PC-3 (cell line): Measurements from ENCODE around the gene SETDB1. TPM values are rescaled to one million over a fixed set of nuclear protein-coding genes. Genes with fewer than 3 reads are reported as not detected.

ENCODE experiments used
- ATAC-seq: fragments of 200-7000 bp; cut with Tn5 transposase; 2 replicates; pipeline ENCODE4 v1.9.1; 2020; ENCODE audit warnings: mild to moderate bottlenecking, moderate library complexity
- BruUV-seq: library from RNA; stranded (reverse); fragments of 400-500 nt; replicated peaks from 2 replicates; lab custom pipeline; 2021; lab: Mats Ljungman, UMichigan
- CTCF ChIA-PET: fragments of 300-600 bp; sonication (Branson Sonifier 250); formaldehyde crosslinking; loops from one replicate; lab custom pipeline; 2022; ENCODE audit warnings: antibody characterized with exemption; lab: Charles Lee
- POLR2A ChIA-PET: fragments of 300-600 bp; sonication (Branson Sonifier 250); formaldehyde crosslinking; loops from one replicate; lab custom pipeline; 2022; ENCODE audit warnings: antibody characterized with exemption; ENCODE audit not compliant: unreplicated experiment; lab: Charles Lee
- DNase-seq: peaks from one replicate; pipeline ENCODE4 v3.0.0-alpha.2; 2015
- H2AFZ ChIP-seq: fragments of 300-600 bp; sonication (generic); 2 replicates; pipeline ENCODE4 v1.6.0; 2016; ENCODE audit warnings: antibody characterized with exemption, low read length
- H3F3A ChIP-seq: fragments of 300-600 bp; sonication (generic); one replicate; pipeline ENCODE4 v1.6.0; 2017; ENCODE audit warnings: antibody characterized with exemption, low read length, control low read depth, mild to moderate bottlenecking; ENCODE audit not compliant: unreplicated experiment
- H3K27ac ChIP-seq: fragments of 300-600 bp; sonication (generic); 2 replicates; pipeline ENCODE4 v1.5.1; 2016; ENCODE audit warnings: mild to moderate bottlenecking, low read length
- H3K27me3 ChIP-seq: fragments of 300-600 bp; sonication (generic); 2 replicates; pipeline ENCODE4 v1.6.1; 2016; ENCODE audit warnings: low read length, mixed read lengths
- H3K36me3 ChIP-seq: fragments of 300-600 bp; sonication (generic); 2 replicates; pipeline ENCODE4 v1.6.1; 2016; ENCODE audit warnings: low read depth, mixed run types, low read length, mixed read lengths
- H3K4me1 ChIP-seq: fragments of 300-600 bp; sonication (generic); 2 replicates; pipeline ENCODE4 v1.5.1; 2016; ENCODE audit warnings: low read length; ENCODE audit not compliant: insufficient read depth
- H3K4me2 ChIP-seq: fragments of 300-600 bp; sonication (generic); 2 replicates; pipeline ENCODE4 v1.6.0; 2016; ENCODE audit warnings: low read length
- H3K4me3 ChIP-seq: fragments of 300-600 bp; sonication (generic); 2 replicates; pipeline ENCODE4 v1.5.1; 2016; ENCODE audit warnings: mild to moderate bottlenecking, low read length, mixed read lengths
- H3K79me2 ChIP-seq: fragments of 300-600 bp; sonication (generic); 2 replicates; pipeline ENCODE4 v1.6.1; 2017; ENCODE audit warnings: low read length, mixed read lengths
- H3K9ac ChIP-seq: fragments of 300-600 bp; sonication (generic); 2 replicates; pipeline ENCODE4 v1.6.0; 2016; ENCODE audit warnings: mild to moderate bottlenecking, low read length
- H3K9me2 ChIP-seq: fragments of 300-600 bp; sonication (generic); replicated peaks from 2 replicates; pipeline ENCODE4 v1.6.1; 2016; ENCODE audit warnings: mixed run types, low read length, mixed read lengths
- H3K9me3 ChIP-seq: fragments of 300-600 bp; sonication (generic); 2 replicates; pipeline ENCODE4 v1.6.1; 2016; ENCODE audit warnings: low read length, mixed read lengths
- H4K20me1 ChIP-seq: fragments of 300-600 bp; sonication (generic); 2 replicates; pipeline ENCODE4 v1.6.1; 2016; ENCODE audit warnings: low read length, mixed read lengths
- EZH2 ChIP-seq: fragments of 300-600 bp; sonication (generic); IDR thresholded peaks from one replicate; pipeline ENCODE4 v1.6.1; 2017; ENCODE audit warnings: antibody characterized with exemption, mild to moderate bottlenecking, low read length; ENCODE audit not compliant: unreplicated experiment
- EZH2phosphoT487 ChIP-seq: fragments of 300-600 bp; sonication (generic); IDR thresholded peaks from 2 replicates; pipeline ENCODE4 v1.6.1; 2018; ENCODE audit warnings: mild to moderate bottlenecking, antibody characterized with exemption, low read length, borderline replicate concordance
- intact Hi-C: fragments of 100-400 bp; cut with micrococcal nuclease; formaldehyde crosslinking; loops from 2 replicates; pipeline ENCODE4 v1.9.0; 2023
- total RNA-seq: library from RNA; depleted of rRNA; stranded (reverse); fragments of >200 nt; gene quantifications from 2 replicates; pipeline ENCODE4 v1.2.3, GENCODE V29; 2014
- TF ChIP-seq, protein P1 (sequence below): fragments of 300-600 bp; sonication (generic); conservative IDR thresholded peaks from 2 replicates; pipeline ENCODE4 v1.5.1; 2017; ENCODE audit warnings: antibody characterized with exemption, low read depth, mild to moderate bottlenecking, low read length

SETDB1 gene
- total RNA-seq, 1 experiment from 2014 or later: 42.4 TPM

DNA sequence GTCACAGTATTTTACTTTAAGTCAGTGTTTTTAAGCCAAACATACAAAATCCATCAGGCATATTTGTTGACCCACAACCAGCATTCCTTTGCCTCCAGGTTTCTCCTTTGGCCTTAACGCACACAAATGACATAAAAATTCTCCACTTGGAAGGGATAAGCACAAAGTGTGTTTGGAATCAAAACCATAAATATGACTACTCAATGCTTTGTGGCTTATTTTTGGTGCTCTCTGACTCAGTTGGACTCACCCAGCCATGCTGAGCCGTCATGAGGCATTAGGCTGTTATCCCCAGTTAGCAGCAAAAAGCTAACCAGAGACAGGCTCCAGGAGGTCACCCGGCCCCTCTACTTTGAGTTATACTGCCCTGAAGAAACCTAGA is 83.0 kb downstream of the SETDB1 start:
- DNase-seq (no peak), ATAC-seq (no peak)
- H4K20me1 ChIP-seq: no peaks in the 10 kb centered on the region
- POLR2A ChIA-PET: no interaction called here
- peak overlapping the region; percentile 86 for H3K4me3 ChIP-seq
- TF ChIP-seq EZH2phosphoT487 (no peak), EZH2 (no peak)
- TF ChIP-seq, protein P1, sequence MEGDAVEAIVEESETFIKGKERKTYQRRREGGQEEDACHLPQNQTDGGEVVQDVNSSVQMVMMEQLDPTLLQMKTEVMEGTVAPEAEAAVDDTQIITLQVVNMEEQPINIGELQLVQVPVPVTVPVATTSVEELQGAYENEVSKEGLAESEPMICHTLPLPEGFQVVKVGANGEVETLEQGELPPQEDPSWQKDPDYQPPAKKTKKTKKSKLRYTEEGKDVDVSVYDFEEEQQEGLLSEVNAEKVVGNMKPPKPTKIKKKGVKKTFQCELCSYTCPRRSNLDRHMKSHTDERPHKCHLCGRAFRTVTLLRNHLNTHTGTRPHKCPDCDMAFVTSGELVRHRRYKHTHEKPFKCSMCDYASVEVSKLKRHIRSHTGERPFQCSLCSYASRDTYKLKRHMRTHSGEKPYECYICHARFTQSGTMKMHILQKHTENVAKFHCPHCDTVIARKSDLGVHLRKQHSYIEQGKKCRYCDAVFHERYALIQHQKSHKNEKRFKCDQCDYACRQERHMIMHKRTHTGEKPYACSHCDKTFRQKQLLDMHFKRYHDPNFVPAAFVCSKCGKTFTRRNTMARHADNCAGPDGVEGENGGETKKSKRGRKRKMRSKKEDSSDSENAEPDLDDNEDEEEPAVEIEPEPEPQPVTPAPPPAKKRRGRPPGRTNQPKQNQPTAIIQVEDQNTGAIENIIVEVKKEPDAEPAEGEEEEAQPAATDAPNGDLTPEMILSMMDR: no peak
- intact Hi-C loops: loop anchor here (5.0 to 10.0 kb wide), 3 partner anchors 38 to 384 kb away; partner anchors contain the start of genes C1orf56, ENSA and GOLPH3L
- no peaks in the 10 kb centered on the region for H3K9me2 ChIP-seq
- no TSS peak for BruUV-seq
- H3K4me1 ChIP-seq: peaks cover 37% of the 10 kb centered on the region
- H3K79me2 ChIP-seq: peaks cover 32% of the 10 kb centered on the region
- H3K27ac ChIP-seq: no peak overlapping the region
- no peaks in the 10 kb centered on the region for H3K27me3 ChIP-seq
- CTCF ChIA-PET: no interaction called here
- peak overlapping the region; percentile 87 for H3K9ac ChIP-seq
- peak overlapping the region; percentile 99 for H2AFZ ChIP-seq
- no peaks in the 10 kb centered on the region for H3K9me3 ChIP-seq
- peaks cover 6% of the 10 kb centered on the region for H3F3A ChIP-seq
- no peaks in the 10 kb centered on the region for H3K36me3 ChIP-seq
- peak overlapping the region; percentile 92 for H3K4me2 ChIP-seq

DNA sequence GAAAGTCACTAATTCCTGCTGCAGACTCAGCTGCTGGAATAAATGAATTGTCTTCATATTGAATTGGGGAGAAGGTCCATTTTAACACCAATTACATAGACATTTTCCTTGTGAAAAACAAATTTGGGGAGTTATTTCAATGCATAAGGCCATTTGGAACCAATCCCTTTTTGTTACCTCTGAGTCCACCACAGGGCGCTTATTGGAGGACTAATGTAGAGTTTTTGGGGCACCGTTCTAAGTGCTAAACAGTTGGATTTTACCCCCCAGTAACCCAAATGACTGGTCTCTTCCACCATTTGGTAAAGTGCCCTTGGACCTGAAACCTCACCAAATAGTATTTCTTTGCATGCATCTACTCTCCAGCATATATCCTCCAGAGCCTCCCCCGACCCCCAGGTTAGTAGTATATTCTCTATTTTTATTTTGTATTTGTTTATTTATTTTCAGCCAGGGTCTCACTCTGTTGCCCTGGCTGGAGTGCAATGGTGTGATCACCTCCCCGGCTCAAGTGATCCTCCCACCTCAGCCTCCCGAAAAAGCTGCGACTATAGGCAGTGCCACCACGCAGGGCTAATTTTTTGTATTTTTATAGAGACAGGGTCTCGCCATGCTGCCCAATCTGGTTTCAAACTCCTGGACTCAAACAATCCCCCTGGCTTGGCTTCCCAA is 83.6 kb downstream of the SETDB1 start:
- ATAC-seq (no peak), DNase-seq (no peak)
- CTCF ChIA-PET: no interaction called here
- BruUV-seq: no TSS peak
- no peak overlapping the region for H3K27ac ChIP-seq
- peak overlapping the region; percentile 99 for H2AFZ ChIP-seq
- H3K4me2 ChIP-seq: peak overlapping the region; percentile 92
- peak overlapping the region; percentile 87; the same call in 1 of the 2 replicates for H3K9ac ChIP-seq
- POLR2A ChIA-PET: no interaction called here
- H3K27me3 ChIP-seq: no peaks in the 10 kb centered on the region
- no peaks in the 10 kb centered on the region for H3K9me3 ChIP-seq
- peaks cover 32% of the 10 kb centered on the region for H3K79me2 ChIP-seq
- peaks cover 37% of the 10 kb centered on the region for H3K4me1 ChIP-seq
- no peaks in the 10 kb centered on the region for H4K20me1 ChIP-seq
- no peaks in the 10 kb centered on the region for H3K9me2 ChIP-seq
- no peaks in the 10 kb centered on the region for H3K36me3 ChIP-seq
- TF ChIP-seq, protein P1: no peak
- TF ChIP-seq EZH2: no peak
- TF ChIP-seq EZH2phosphoT487: no peak
- intact Hi-C loops: loop anchor here (5.0 to 10.0 kb wide), 3 partner anchors 37 to 385 kb away; partner anchors contain the start of genes C1orf56, ENSA and GOLPH3L
- H3F3A ChIP-seq: peaks cover 6% of the 10 kb centered on the region
- peak overlapping the region; percentile 86 for H3K4me3 ChIP-seq

DNA sequence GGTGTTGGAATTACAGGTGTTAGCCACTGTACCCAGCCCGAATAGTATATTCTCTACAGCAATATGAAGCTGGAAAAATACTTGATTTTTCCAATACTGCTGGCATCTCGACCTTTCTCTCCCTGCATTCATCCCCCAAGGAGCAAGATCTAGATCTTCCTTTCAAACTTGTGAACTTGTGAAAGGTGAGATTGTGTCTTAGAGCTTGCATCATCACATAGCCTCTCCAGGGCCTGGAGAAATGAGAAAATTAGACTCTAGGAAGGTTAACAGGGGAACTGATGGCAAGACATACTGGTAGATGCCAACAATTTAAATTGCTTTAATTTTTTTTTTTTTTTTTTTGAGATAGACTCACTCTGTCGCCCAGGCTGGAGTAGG is 84.2 kb downstream of the SETDB1 start:
- H3K4me3 ChIP-seq: no peak overlapping the region
- no peaks in the 10 kb centered on the region for H3K9me2 ChIP-seq
- intact Hi-C loops: no loop called here
- ChIA-PET CTCF (no interaction called here), POLR2A (interaction anchor here (0.7 kb wide), 1 partner anchor 168 kb away, joined by 7 read pairs; no protein-coding TSS in a partner anchor)
- no TSS peak for BruUV-seq
- no peak overlapping the region for H3K9ac ChIP-seq
- peaks cover 37% of the 10 kb centered on the region for H3K4me1 ChIP-seq
- H4K20me1 ChIP-seq: no peaks in the 10 kb centered on the region
- ATAC-seq (no peak), DNase-seq (no peak)
- H3K79me2 ChIP-seq: peaks cover 32% of the 10 kb centered on the region
- H3K36me3 ChIP-seq: no peaks in the 10 kb centered on the region
- no peak overlapping the region for H2AFZ ChIP-seq
- H3F3A ChIP-seq: peaks cover 6% of the 10 kb centered on the region
- H3K9me3 ChIP-seq: no peaks in the 10 kb centered on the region
- H3K27me3 ChIP-seq: no peaks in the 10 kb centered on the region
- H3K27ac ChIP-seq: no peak overlapping the region
- no peak overlapping the region for H3K4me2 ChIP-seq
- no peak for TF ChIP-seq EZH2
- TF ChIP-seq EZH2phosphoT487: no peak
- TF ChIP-seq, protein P1: no peak
